Measurements from ENCODE around the gene PRMT2. TPM values are rescaled to one million over a fixed set of nuclear protein-coding genes. Genes with fewer than 3 reads are reported as not detected.

The PRMT2 gene
- polyA plus RNA-seq (2014; cell fraction: cytosol; rRNA removed): 67.4 and 72.7 TPM in 2 replicates
- polyA plus RNA-seq (2014; cell fraction: nucleus; rRNA removed): 64.4 and 68.6 TPM in 2 replicates

DNA sequence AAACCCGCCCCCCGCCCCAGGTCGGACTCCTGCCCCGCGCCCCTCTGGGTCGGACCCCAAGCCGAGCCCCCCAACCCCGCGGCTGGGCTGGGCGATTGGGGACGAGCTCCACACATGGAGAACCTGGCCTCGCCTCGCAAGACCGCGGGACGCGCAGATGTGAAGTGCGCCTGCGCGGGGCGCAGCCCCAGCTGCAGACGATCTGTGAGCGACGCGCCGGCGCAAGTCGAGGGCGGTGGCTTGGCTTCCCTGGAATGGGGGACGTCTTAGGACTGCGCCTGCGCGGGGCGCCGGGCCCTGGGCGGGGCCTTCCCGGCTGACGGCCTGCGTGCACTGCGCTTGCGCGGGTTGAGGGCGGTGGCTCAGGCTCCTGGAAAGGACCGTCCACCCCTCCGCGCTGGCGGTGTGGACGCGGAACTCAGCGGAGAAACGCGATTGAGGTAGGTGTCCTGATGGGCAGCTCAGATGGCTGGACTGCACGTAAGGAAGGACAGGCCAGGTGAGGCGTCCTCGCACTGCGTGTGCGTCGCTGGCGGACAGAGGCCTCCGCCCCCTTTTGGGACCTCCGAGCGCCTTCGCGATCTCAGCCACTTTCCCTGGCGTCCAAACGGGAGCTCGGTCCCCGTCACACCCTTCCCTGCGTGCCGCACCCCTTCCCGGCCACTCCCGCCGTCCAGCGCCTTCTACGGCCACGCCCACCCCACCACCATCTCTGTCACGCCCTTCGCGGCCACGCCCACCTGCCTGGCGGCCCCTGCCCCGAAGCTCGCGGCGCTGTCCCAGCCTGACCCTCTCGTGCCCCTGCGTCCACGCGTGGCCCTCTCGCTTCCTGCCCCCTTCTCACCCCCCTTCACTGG lies at the start of gene PRMT2:
Gene PRMT2 (plus strand): TSS at position 351 of the 857 bp plus-strand sequence. CDS start 1,278 bp downstream, outside the sequence.
- peak; percentile 97 for DNase-seq (ENCODE audit: low spot score)

- DNase-seq (ENCODE audit: low spot score): no peak
Measured at GRCh38 chr21:46594276-46594675, 41.2 kb upstream of the PRMT2 start.

- DNase-seq (ENCODE audit: low spot score): no peak
Measured at GRCh38 chr21:46596201-46596600, 39.3 kb upstream of the PRMT2 start.

- no peak for DNase-seq (ENCODE audit: low spot score)
Measured at GRCh38 chr21:46597031-46597430, 38.4 kb upstream of the PRMT2 start.

DNA sequence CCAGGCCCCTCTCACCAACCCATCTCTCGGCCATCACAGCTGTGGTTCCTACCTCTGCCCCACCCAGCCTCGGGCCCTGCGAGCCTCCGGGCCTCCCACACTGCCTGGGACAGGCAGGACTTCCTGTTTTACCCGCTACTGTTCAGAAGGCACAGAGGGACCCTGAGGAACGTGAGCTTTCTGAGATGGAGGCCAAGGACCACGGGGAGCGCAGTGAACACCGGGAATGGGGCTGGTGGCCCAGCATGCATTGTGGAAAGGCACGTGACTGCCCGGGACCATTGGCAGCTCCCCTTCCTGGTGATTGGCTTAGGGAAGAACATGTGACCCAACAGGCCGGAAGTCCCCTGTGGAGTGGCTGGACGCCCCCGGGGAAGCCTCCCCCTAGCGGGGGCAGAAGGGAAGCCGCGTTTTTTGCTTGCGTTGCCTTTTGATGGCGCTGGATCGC lies 37.6 kb upstream of the PRMT2 start:
- no peak for DNase-seq (ENCODE audit: low spot score)

DNA sequence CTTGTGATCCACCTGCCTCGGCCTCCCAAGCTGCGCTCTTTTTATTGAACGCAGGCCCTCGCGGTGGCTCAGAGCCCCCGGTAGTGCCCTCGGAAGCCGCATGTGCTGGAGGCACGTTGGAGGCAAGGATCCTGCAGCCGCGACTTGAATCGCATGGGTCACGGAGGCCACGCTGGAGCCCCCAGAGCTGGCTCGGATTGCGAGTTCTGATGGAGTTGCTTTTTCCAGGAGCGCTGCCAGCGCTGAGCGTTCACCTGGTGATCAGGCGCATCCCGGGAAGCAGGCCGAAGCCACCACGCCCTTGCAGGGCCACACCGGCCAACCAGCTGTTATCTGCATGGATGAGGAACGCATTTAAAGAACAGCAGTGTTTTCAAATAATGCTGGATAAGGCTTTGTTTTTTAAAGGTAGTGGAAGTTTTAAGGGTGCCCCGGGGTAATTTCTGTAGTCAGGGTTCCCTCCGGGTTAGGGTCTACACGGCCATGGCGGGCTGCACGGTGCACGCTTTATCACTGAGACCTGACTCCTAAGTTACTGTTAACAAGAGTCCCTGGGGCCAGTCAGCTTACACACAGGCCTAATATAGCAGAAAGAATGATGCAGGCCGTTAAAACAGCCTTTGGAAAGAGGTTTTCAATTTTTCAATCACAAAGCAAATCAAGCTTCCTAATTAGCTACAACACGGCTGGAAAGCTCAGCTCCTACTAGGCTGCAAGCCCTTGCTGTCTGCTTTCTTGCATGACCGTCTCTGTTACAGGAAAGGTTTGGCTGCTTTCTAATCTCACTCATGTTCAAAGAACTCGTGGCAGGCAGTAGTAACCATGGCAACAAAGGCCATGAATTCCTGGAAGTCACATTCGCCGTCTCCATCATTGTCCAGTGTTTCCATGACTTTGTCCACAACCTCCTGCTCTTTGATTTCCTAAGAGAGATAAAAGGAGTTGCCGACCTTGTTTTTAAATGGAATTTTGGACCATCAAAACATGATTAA lies 36.6 kb upstream of the PRMT2 start:
- DNase-seq (ENCODE audit: low spot score): peak; percentile 70

DNA sequence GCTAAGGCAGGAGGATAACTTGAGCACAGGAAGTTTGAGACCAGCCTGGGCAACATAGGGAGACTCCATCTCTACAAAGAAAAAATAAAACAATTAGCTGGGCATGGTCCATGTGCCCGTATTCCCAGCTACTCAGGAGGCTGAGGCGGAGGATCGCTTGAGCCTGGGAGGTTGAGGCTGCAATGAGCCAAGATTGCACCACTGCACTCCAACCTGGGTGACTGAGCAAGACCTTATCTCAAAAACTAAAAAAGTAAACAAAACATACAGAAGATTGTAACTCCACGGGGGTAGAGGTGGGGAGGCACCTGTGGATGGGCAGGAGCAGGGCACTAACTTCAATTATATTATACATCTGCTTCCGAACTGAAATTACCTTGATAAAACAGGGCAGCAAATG lies 35.2 kb upstream of the PRMT2 start:
- no peak for DNase-seq (ENCODE audit: low spot score)

DNA sequence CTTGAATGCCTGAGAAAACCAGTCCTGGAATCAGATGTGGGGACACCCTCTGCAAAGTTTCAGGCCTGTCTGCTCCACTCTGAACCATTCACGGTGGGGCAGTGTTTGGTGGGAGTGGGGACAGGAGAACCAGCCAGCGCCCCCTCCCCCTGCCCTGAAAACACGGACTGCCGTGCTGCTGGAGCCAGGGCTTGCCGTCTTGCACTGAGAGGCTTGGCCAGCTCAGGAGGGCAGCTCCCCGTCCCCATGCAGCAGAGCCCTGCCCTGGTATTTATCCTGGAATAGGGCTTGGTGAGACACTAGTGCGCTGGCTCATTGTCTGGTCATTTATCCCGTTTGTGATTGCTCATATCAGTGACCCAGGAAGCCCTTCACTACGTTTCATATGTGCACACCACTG lies 34.5 kb upstream of the PRMT2 start:
- DNase-seq (ENCODE audit: low spot score): no peak

- DNase-seq (ENCODE audit: low spot score): no peak
Measured at GRCh38 chr21:46603228-46603627, 32.2 kb upstream of the PRMT2 start.

GRCh38 chr21:46604329-46604974 lies 31.0 kb upstream of the PRMT2 start:
- no peak for DNase-seq (ENCODE audit: low spot score)

- no peak for DNase-seq (ENCODE audit: low spot score)
Measured at GRCh38 chr21:46604975-46605766, 30.3 kb upstream of the PRMT2 start, which contains the start of gene S100B. S100B (minus strand) TSS chr21:46605082; CDS start chr21:46602415, 2,667 bp downstream.

DNA sequence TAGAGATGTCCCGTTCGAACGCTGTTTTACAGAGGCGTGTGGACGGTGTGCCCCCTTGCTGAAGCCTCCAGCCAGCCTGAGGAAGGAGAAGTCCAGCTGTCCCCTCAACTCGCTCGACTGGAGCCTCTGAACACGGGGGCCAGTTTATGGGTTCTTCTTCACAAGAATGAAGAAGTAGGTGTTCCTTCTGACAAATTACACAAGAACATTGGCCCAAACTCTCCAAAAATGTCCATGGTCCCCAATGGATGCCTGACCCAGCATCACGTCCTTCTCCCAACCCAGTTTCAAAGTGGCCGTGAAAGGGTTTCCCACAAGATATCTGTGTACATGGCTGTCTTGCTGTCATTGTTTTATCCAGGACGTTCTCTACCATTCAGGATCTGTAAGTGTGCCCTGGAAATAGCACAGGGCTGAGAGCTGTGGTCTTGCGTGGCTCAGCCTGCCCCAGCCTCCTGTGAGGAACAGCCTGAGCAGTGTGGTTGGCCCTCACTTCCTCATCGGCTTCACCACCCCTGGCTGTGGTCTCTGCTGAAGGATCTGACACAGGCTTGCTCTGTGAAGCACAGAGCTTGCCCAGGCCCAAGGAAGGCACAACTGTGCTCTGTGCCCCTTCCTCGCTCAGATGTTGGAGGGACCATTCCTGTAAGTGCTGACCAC lies 29.6 kb upstream of the PRMT2 start:
- no peak for DNase-seq (ENCODE audit: low spot score)

GRCh38 chr21:46606427-46606813 lies 29.1 kb upstream of the PRMT2 start:
- no peak for DNase-seq (ENCODE audit: low spot score)

DNA sequence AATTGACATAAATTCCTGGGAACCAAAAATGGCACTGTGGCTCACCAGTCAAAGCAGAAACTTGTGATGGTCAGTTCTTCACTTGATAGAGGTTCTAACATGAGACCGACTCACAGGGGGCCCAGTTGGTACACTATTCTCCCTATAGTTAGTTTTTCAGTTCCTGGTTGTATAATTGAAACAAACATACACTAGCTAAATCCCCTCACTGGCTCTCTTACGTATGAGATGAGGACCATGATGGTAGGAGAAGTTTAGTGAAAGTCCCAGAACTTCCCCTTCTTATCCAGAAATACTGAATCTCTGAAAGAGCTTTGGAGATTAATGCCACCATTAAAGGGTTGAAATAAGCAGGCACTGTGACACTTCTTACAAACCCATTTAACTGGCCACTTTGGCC lies 27.8 kb upstream of the PRMT2 start:
- no peak for DNase-seq (ENCODE audit: low spot score)

DNA sequence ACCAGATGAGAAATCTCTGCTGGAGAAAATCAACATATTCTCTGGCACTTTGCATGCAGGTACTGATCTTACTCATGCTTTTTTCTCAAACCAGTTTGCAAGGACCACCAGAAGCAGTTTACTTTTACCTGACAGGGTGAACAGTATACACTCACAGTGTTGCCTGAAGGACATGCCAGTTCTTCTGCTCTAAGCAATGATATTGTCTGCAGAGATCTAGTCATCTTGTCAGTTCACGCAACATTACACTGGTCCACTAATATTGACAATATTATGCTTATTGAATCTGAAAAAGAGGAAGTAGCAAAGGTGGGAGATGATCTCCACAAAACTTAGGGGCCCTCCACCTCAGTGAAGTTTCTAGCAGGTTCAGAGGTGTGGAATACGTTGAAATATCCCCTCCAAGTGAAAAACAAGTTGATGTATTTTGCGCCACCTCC lies 26.8 kb upstream of the PRMT2 start:
- DNase-seq (ENCODE audit: low spot score): no peak

- no peak for DNase-seq (ENCODE audit: low spot score)
Measured at GRCh38 chr21:46610018-46610701, 25.3 kb upstream of the PRMT2 start.

- DNase-seq (ENCODE audit: low spot score): no peak
Measured at GRCh38 chr21:46613391-46613790, 22.1 kb upstream of the PRMT2 start.

DNA sequence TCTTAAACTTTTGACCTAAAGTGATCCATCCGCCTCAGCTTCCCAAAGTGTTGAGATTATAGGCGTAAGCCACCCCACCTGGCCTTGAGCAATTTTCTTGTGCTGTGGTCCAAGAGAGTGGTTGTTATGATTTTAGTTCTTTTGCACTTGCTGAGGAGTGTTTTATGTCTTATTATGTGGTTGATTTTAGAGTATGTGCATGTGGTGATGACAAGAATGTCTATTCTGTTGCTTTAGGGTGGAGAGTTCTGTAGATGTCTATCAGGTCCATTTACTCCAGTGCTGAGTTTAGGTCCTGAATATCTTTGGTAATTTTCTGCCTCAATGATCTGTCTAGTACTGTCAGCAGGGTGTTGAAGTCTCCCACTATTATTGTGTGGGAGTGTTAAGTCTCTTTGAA lies 19.4 kb upstream of the PRMT2 start:
- DNase-seq (ENCODE audit: low spot score): no peak

- no peak for DNase-seq (ENCODE audit: low spot score)
Measured at GRCh38 chr21:46616656-46617055, 18.8 kb upstream of the PRMT2 start.

Measured in SK-N-DZ (cell line).